Smooth muscle cell (in vitro differentiated cells): ENCODE results near the gene PKN1. TPM values are rescaled to one million over a fixed set of nuclear protein-coding genes. Genes with fewer than 3 reads are reported as not detected.
"Not testable (repeated sequence)": the region's sequence is repeated elsewhere in the genome, so short reads cannot be mapped to it uniquely, and the experiment has no call there.

Experiments used
- DNase-seq: peaks from one replicate; lab custom pipeline; 2025; ENCODE audit not compliant: unreplicated experiment; lab: John Stamatoyannopoulos, UW
- H2AFZ ChIP-seq: fragments of 200-600 bp; sonication (generic); 2 replicates; pipeline ENCODE4 v1.6.0; 2016; ENCODE audit warnings: antibody characterized with exemption, low read depth, mild to moderate bottlenecking
- H3F3A ChIP-seq: fragments of 200-600 bp; sonication (generic); 2 replicates; pipeline ENCODE4 v1.6.0; 2017; ENCODE audit warnings: antibody characterized with exemption, low read depth
- H3K27ac ChIP-seq: fragments of 200-600 bp; sonication (generic); 2 replicates; pipeline ENCODE4 v1.5.1; 2016; ENCODE audit warnings: low read depth, mild to moderate bottlenecking
- H3K27me3 ChIP-seq: fragments of 200-600 bp; sonication (generic); 2 replicates; pipeline ENCODE4 v1.6.1; 2016; ENCODE audit warnings: low read depth, mild to moderate bottlenecking
- H3K36me3 ChIP-seq: fragments of 200-600 bp; sonication (generic); 2 replicates; pipeline ENCODE4 v1.5.1; 2016; ENCODE audit warnings: low read depth
- H3K4me1 ChIP-seq: fragments of 200-600 bp; sonication (generic); 2 replicates; pipeline ENCODE4 v1.5.1; 2016; ENCODE audit warnings: low read depth
- H3K4me2 ChIP-seq: fragments of 200-600 bp; sonication (generic); 2 replicates; pipeline ENCODE4 v1.6.0; 2016; ENCODE audit warnings: mild to moderate bottlenecking
- H3K4me3 ChIP-seq: fragments of 200-600 bp; sonication (generic); 2 replicates; pipeline ENCODE4 v1.5.1; 2016; ENCODE audit warnings: mild to moderate bottlenecking
- H3K79me2 ChIP-seq: fragments of 200-600 bp; sonication (generic); 2 replicates; pipeline ENCODE4 v1.6.0; 2016; ENCODE audit warnings: low read depth, mild to moderate bottlenecking
- H3K9ac ChIP-seq: fragments of 200-600 bp; sonication (generic); 2 replicates; pipeline ENCODE4 v1.6.0; 2016; ENCODE audit warnings: low read depth
- H3K9me3 ChIP-seq: fragments of 200-600 bp; sonication (generic); replicated peaks from 2 replicates; pipeline ENCODE4 v1.5.1; 2016; ENCODE audit warnings: low read depth
- H4K20me1 ChIP-seq: fragments of 200-600 bp; sonication (generic); 2 replicates; pipeline ENCODE4 v1.6.0; 2016; ENCODE audit warnings: low read depth
- WGBS: methylation state at CpG from one replicate; pipeline ENCODE4 v1.1.7; 2016; ENCODE audit warnings: low lambda C conversion rate; 5-methylcytosine and 5-hydroxymethylcytosine counted together
- polyA plus RNA-seq: library from polyadenylated mRNA; unstranded; fragments of >200 nt; fragmentation: Nextera tagmentation; extraction: Ambion mirVana; gene quantifications from 2 replicates; pipeline ENCODE4 v1.2.1, GENCODE V29; 2016
- total RNA-seq: library from RNA; depleted of rRNA; stranded (reverse); fragments of >200 nt; gene quantifications from 2 replicates; pipeline ENCODE4 v1.2.3, GENCODE V29; 2014
- TF ChIP-seq, protein P1 (sequence below): fragments of 200-600 bp; sonication (generic); IDR thresholded peaks from 2 replicates; pipeline ENCODE4 v1.5.1; 2017; ENCODE audit warnings: borderline replicate concordance, mild to moderate bottlenecking, antibody characterized with exemption; ENCODE audit not compliant: insufficient read depth, poor library complexity, severe bottlenecking

PKN1 gene
- total and polyA plus RNA-seq, 2 experiments from 2014 or later: 28.0 to 64.8 TPM

GRCh38 chr19:14460935-14461334, 27.8 kb downstream of the PKN1 start:
- WGBS: 89% methylated on average over 2 of the region's 2 CpGs
- Histone ChIP-seq H3K4me2 (no peak overlapping the region), H3K36me3 (no peaks in the 10 kb centered on the region), H3K79me2 (no peaks in the 10 kb centered on the region), H4K20me1 (no peaks in the 10 kb centered on the region), H3K4me3 (no peak overlapping the region), H3K9ac (no peak overlapping the region), H2AFZ (no peak overlapping the region), H3K9me3 (no peaks in the 10 kb centered on the region), H3K27ac (no peak overlapping the region), H3K27me3 (no peaks in the 10 kb centered on the region), H3F3A (no peaks in the 10 kb centered on the region), H3K4me1 (no peaks in the 10 kb centered on the region)
- DNase-seq: no peak
- TF ChIP-seq, protein P1, sequence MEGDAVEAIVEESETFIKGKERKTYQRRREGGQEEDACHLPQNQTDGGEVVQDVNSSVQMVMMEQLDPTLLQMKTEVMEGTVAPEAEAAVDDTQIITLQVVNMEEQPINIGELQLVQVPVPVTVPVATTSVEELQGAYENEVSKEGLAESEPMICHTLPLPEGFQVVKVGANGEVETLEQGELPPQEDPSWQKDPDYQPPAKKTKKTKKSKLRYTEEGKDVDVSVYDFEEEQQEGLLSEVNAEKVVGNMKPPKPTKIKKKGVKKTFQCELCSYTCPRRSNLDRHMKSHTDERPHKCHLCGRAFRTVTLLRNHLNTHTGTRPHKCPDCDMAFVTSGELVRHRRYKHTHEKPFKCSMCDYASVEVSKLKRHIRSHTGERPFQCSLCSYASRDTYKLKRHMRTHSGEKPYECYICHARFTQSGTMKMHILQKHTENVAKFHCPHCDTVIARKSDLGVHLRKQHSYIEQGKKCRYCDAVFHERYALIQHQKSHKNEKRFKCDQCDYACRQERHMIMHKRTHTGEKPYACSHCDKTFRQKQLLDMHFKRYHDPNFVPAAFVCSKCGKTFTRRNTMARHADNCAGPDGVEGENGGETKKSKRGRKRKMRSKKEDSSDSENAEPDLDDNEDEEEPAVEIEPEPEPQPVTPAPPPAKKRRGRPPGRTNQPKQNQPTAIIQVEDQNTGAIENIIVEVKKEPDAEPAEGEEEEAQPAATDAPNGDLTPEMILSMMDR: no peak

DNA sequence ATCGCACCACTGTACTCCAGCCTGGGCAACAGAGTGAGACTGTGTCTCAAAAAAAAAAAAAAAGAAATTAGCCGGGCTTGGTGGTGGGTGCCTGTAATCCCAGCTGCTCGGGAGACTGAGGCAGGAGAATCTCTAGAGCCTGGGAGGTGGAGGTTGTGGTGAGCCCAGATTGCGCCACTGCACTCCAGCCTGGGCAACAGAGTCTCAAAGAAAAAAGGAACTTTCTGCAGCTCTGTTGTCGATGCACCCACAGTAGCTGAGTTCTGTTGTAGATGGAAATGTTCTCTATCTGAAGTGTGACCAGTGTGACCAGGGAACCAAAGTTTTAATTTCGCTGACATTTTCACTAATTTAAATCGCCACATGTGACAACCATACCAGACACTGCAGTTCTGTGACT, 29.3 kb downstream of the PKN1 start:
- H3K36me3 ChIP-seq, H3K4me2 ChIP-seq, H2AFZ ChIP-seq, H3K4me3 ChIP-seq, H3K9me3 ChIP-seq, DNase-seq, H4K20me1 ChIP-seq, H3K4me1 ChIP-seq, H3K79me2 ChIP-seq, H3K9ac ChIP-seq, H3F3A ChIP-seq, H3K27ac ChIP-seq, H3K27me3 ChIP-seq: not testable (repeated sequence)
- WGBS: 99% methylated on average over 7 of the region's 7 CpGs

GRCh38 chr19:14463747-14464146, 30.6 kb downstream of the PKN1 start:
- H3K9ac ChIP-seq: no peak overlapping the region
- H3K27me3 ChIP-seq: no peaks in the 10 kb centered on the region
- H3K4me3 ChIP-seq: no peak overlapping the region
- no peaks in the 10 kb centered on the region for H3K36me3 ChIP-seq
- no peak overlapping the region for H3K27ac ChIP-seq
- H3K4me1 ChIP-seq: no peaks in the 10 kb centered on the region
- no peaks in the 10 kb centered on the region for H4K20me1 ChIP-seq
- no peak for DNase-seq
- TF ChIP-seq, protein P1: no peak
- no peaks in the 10 kb centered on the region for H3K79me2 ChIP-seq
- H2AFZ ChIP-seq: no peak overlapping the region
- H3K9me3 ChIP-seq: no peaks in the 10 kb centered on the region
- 98% methylated on average over 21 of the region's 21 CpGs for WGBS
- no peak overlapping the region for H3K4me2 ChIP-seq
- no peaks in the 10 kb centered on the region for H3F3A ChIP-seq

DNA sequence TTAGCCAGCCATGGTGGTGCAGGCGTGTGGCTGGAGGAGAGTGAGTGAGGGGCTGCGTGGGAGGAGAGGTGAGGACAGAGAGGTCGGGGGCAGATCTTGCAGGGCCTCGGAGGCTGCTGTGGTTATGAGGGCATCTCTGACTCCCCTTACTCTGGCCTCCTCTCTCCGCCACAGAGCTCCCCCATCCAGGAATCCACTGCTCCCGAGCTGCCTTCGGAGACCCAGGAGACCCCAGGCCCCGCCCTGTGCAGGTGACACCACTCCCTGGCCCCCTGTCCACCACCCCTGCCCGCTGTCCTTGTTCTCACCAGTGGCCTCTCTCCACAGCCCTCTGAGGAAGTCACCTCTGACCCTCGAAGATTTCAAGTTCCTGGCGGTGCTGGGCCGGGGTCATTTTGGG, 34.3 kb downstream of the PKN1 start:
- Histone ChIP-seq H3K4me2 (no peak overlapping the region), H3K9ac (no peak overlapping the region), H3K27ac (no peak overlapping the region), H3K36me3 (no peaks in the 10 kb centered on the region), H3K4me1 (no peaks in the 10 kb centered on the region), H3K27me3 (no peaks in the 10 kb centered on the region), H3K79me2 (no peaks in the 10 kb centered on the region), H3F3A (no peaks in the 10 kb centered on the region), H2AFZ (no peak overlapping the region), H4K20me1 (no peaks in the 10 kb centered on the region), H3K9me3 (no peaks in the 10 kb centered on the region), H3K4me3 (no peak overlapping the region)
- TF ChIP-seq, protein P1: no peak
- WGBS: 95% methylated on average over 12 of the region's 12 CpGs
- DNase-seq: no peak
